GM10266 (cell line): Measurements from ENCODE around the gene SORCS3.

Experiments
- DNase-seq: peaks from one replicate; pipeline ENCODE4 v3.0.0; 2012; ENCODE audit errors: extremely low spot score
- TF ChIP-seq, protein P1 (sequence below): IDR thresholded peaks from 2 replicates; pipeline ENCODE4 v1.5.1; 2012; ENCODE audit warnings: mild to moderate bottlenecking, low read depth; ENCODE audit not compliant: control insufficient read depth, insufficient read depth; ENCODE audit errors: missing control alignments

The SORCS3 gene

DNA sequence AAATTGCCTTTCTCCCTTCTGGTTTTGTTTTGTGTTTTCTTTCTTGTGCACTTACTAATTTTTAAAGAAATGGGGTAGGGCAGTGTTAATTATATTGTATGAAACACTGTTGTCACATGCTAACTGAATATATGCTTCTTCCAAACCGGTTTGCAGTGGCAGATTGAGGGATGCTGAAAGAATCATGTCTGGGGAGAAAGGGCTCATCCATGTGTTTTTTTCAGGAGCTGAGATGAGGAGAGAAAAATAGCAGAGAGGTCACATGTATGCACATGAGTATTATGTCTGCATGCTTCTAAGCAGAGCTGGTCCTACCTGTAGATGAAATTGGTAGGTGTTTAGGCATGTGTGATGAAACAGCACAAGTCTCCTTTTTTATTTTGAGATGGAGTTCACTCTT is 17.0 kb downstream of the SORCS3 start:
- TF ChIP-seq, protein P1, sequence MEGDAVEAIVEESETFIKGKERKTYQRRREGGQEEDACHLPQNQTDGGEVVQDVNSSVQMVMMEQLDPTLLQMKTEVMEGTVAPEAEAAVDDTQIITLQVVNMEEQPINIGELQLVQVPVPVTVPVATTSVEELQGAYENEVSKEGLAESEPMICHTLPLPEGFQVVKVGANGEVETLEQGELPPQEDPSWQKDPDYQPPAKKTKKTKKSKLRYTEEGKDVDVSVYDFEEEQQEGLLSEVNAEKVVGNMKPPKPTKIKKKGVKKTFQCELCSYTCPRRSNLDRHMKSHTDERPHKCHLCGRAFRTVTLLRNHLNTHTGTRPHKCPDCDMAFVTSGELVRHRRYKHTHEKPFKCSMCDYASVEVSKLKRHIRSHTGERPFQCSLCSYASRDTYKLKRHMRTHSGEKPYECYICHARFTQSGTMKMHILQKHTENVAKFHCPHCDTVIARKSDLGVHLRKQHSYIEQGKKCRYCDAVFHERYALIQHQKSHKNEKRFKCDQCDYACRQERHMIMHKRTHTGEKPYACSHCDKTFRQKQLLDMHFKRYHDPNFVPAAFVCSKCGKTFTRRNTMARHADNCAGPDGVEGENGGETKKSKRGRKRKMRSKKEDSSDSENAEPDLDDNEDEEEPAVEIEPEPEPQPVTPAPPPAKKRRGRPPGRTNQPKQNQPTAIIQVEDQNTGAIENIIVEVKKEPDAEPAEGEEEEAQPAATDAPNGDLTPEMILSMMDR = no peak
- DNase-seq = no peak

DNA sequence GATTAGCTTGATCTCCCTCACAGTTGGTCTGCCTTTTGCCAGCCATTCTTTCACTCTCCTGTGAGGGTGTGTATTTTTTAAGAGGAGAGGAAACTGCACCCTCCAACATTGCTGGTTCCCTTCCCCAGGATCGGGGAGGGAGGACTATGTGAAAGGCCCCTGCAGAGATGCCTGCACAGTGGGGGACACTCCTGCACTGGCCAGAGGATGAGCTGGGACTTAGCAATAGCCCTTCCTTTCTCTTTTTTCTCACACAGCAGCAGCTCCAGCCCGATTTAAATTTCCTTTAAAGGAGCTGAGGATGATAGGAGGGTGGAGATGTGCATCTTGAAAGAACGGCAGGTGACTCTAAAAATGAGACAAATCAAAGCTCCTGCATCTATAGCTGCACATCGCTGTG is 18.7 kb downstream of the SORCS3 start:
- no peak for DNase-seq
- TF ChIP-seq, protein P1 = no peak

DNA sequence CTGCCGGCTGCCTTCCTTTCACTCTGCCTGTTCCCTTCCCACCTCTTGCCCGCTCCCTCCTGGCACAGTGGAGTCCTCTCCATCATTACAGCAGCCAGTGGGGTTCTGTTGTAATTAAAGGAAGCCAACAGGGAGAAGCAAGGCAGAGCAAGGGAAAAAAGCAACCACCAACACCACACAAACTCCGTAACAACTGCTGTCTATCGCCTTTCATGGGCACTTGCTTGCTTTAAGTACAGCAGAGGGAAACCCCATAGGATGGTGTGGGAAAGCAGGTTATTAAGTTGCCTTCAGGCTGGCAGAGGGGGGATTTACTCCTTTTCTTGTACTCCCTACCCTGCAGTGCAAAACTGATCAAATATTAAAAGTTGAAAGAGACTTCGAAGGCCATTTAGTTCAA is 22.0 kb downstream of the SORCS3 start:
- TF ChIP-seq, protein P1 = no peak
- DNase-seq = no peak

DNA sequence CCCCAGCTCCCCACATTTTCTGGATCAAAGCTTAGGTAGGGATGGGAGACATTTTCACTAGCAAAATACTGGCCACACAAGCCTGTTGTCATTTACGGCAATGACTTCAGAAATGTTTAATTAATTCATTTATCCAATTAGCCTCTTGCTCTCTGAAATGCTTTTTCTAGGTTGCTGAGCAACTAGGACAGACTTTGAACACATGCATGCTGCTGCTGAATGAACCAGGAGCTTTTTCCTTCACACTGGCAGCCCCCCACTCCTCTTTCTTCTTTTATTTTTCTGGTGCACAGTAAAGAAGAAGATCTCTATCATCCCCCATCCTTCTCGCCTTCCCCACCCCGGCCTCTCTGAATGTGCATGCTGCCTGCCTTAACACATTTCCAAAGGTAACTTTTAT is 22.5 kb downstream of the SORCS3 start:
- TF ChIP-seq, protein P1 = no peak
- DNase-seq = no peak

DNA sequence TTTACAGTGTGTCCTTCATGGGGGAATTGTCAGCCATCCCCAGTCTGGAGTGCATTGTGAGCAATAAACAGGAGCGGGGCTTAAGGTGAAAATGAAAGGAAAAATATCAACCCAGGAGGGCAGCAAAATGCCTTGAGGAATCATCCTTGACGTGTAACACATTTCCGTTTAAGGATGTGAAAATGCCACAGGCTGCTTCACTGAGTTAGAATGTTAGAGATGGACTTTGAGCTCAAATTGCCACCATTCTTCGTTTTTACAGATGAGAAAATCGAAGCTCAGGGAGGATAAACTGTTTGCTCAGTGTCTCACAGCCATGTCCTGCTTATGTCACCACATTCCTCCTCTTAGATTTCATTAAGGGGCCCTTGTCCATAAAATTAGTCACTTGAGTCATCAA is 23.1 kb downstream of the SORCS3 start:
- TF ChIP-seq, protein P1 = no peak
- no peak for DNase-seq

DNA sequence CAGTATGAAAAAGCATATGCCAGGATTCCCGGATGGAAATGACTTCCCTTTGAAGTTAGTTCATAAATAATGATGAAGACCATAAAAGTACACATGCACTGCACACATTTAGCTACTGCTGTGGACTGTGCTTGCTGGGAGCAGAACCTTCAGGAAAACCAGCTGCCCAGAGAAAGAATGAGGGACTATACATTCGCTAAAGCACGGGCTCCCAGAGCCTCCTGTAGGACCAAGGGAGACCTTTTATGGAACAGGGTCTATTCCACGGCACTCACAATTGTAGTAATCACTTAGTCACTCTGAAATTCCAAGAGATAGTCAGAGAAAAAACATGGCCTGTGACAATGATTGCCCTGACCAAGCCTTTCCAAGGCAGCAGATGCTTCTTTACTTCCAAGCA is 24.1 kb downstream of the SORCS3 start:
- no peak for DNase-seq
- TF ChIP-seq, protein P1 = no peak

DNA sequence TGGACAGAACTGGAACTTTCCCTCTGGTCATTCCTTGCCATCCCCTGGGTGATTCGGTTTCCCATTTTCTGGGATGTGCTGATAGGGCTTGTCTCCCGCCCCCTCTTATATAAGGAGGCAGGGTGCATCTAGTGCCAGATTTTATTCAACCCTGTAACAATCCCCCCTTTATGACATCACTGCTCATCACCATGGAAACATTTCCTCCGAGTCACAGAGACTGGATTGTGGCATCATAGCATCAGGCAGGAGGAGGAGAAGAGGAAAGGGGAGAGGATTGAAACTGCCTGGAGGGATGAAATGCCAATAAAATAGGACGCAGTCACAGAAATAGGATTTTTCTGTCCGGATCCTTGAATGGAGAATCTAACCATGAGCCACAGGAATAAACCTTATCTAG is 25.0 kb downstream of the SORCS3 start:
- TF ChIP-seq, protein P1 = no peak
- DNase-seq = no peak
